HEK293T (cell line): ENCODE results near the gene NRP2.

Experiments used
- FOXK2 ChIP-seq: fragments of 450-650 bp; IDR thresholded peaks from 2 replicates; pipeline ENCODE4 v1.6.1; 2016; ENCODE audit warnings: mild to moderate bottlenecking
- LEF1 ChIP-seq: fragments of 450-650 bp; IDR thresholded peaks from 2 replicates; pipeline ENCODE4 v1.6.1; 2017; ENCODE audit warnings: mild to moderate bottlenecking, borderline replicate concordance
- ZNF384 ChIP-seq: fragments of 450-650 bp; IDR thresholded peaks from 2 replicates; pipeline ENCODE4 v1.6.1; 2016

- TF ChIP-seq ZNF384 (no peak), LEF1 (no peak), FOXK2 (no peak)
Measured at GRCh38 chr2:205811387-205811786, 129.1 kb downstream of the NRP2 start.
